Esophagus muscularis mucosa (tissue), 4 donors: ENCODE results near the gene MOBP.

ENCODE experiments used
- EP300 ChIP-seq: sonication (generic); formaldehyde crosslinking; IDR thresholded peaks from one replicate; pipeline ENCODE4 v1.6.1; 2017; ENCODE audit warnings: antibody characterized with exemption
- POLR2A ChIP-seq: fragments of 450-650 bp; IDR thresholded peaks from one replicate; pipeline ENCODE4 v1.6.1; 2017; ENCODE audit warnings: antibody characterized with exemption, moderate library complexity, mild to moderate bottlenecking, low read depth
- TF ChIP-seq, protein P1 (sequence below), 3 experiments: fragments of 200-600 bp in 2 of 3; fragments of 450-650 bp in 1 of 3; sonication (generic) in 2 of 3; IDR thresholded peaks; one replicate each; pipeline ENCODE4 v1.5.1; 2017 to 2019; ENCODE audit warnings: antibody characterized with exemption in 3 of 3, mild to moderate bottlenecking in 2 of 3, moderate library complexity in 1 of 3

DNA sequence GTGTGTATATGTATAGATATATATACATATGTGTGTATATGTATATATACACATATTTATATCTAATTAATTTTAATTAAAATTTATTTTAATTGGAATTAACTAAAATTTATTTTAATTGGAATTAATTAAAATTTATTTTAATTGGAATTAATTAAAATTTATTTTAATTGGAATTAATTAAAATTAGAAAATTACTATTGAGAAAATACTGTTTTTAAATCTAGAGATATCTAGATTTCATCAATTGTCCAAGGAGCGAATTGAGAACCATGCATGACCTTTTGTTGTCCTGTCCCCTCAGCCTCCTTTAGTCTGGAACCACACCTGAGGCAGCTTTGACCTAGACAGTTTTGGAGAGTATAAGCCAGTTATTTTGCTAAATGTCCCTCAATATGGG is 1.8 kb downstream of the MOBP start:
- TF ChIP-seq, protein P1, sequence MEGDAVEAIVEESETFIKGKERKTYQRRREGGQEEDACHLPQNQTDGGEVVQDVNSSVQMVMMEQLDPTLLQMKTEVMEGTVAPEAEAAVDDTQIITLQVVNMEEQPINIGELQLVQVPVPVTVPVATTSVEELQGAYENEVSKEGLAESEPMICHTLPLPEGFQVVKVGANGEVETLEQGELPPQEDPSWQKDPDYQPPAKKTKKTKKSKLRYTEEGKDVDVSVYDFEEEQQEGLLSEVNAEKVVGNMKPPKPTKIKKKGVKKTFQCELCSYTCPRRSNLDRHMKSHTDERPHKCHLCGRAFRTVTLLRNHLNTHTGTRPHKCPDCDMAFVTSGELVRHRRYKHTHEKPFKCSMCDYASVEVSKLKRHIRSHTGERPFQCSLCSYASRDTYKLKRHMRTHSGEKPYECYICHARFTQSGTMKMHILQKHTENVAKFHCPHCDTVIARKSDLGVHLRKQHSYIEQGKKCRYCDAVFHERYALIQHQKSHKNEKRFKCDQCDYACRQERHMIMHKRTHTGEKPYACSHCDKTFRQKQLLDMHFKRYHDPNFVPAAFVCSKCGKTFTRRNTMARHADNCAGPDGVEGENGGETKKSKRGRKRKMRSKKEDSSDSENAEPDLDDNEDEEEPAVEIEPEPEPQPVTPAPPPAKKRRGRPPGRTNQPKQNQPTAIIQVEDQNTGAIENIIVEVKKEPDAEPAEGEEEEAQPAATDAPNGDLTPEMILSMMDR (IDR thresholded peaks at IDR 0.05) = no peak
- TF ChIP-seq POLR2A = no peak
- TF ChIP-seq EP300 = no peak
